Liver (tissue), 9 donors: Measurements from ENCODE around the gene RB1. TPM values are rescaled to one million over a fixed set of nuclear protein-coding genes. Genes with fewer than 3 reads are reported as not detected.

Experiments
- DNase-seq: peaks from one replicate; pipeline ENCODE4 v3.0.0-alpha.2; 2017; ENCODE audit warnings: low spot score
- H3K27ac ChIP-seq, 2 donors: one replicate each; pipeline ENCODE4 v1.7.0; 2013; ENCODE audit warnings: inconsistent platforms in 2 of 2, low read length in 2 of 2, control low read depth in 1 of 2, low read depth in 1 of 2, mild to moderate bottlenecking in 1 of 2
- H3K27me3 ChIP-seq, 4 donors: one replicate each; pipeline versions ENCODE4 v1.6.1 to v1.7.0; 2013; ENCODE audit warnings: low read length in 3 of 4, inconsistent platforms in 1 of 4, mild to moderate bottlenecking in 1 of 4, moderate library complexity in 1 of 4; ENCODE audit not compliant: control insufficient read depth in 4 of 4, insufficient read depth in 4 of 4
- H3K36me3 ChIP-seq, 4 donors: one replicate each; pipeline versions ENCODE4 v1.6.1 to v1.7.0; 2013; ENCODE audit warnings: low read length in 3 of 4, mild to moderate bottlenecking in 3 of 4, low read depth in 1 of 4, moderate library complexity in 1 of 4; ENCODE audit not compliant: control insufficient read depth in 4 of 4, insufficient read depth in 3 of 4
- H3K4me1 ChIP-seq, 4 donors: one replicate each; pipeline versions ENCODE4 v1.6.1 to v1.7.0; 2013; ENCODE audit warnings: low read length in 3 of 4, mild to moderate bottlenecking in 3 of 4, moderate library complexity in 1 of 4; ENCODE audit not compliant: control insufficient read depth in 4 of 4, insufficient read depth in 4 of 4
- H3K4me3 ChIP-seq, 3 donors: one replicate each; pipeline versions ENCODE4 v1.6.1 to v1.7.0; 2013; ENCODE audit warnings: low read length in 3 of 3, control low read depth in 1 of 3, low read depth in 1 of 3, mild to moderate bottlenecking in 1 of 3
- H3K9ac ChIP-seq, 2 donors: one replicate each; pipeline ENCODE4 v1.7.0; 2013; ENCODE audit warnings: low read length in 2 of 2, mild to moderate bottlenecking in 2 of 2, moderate library complexity in 2 of 2, control low read depth in 1 of 2, low read depth in 1 of 2
- H3K9me3 ChIP-seq, 4 donors: one replicate each; pipeline versions ENCODE4 v1.6.1 to v1.7.0; 2013; ENCODE audit warnings: low read length in 3 of 4; ENCODE audit not compliant: control insufficient read depth in 4 of 4
- ATF3 ChIP-seq: IDR thresholded peaks from 2 replicates; pipeline ENCODE4 v1.6.1; 2016; ENCODE audit warnings: antibody characterized with exemption
- CTCF ChIP-seq: fragments of 150-350 bp; IDR thresholded peaks from 2 replicates; pipeline ENCODE4 v1.5.1; 2017; ENCODE audit warnings: improper control_type of control experiment, low read depth, low read length; ENCODE audit not compliant: missing input control
- EGR1 ChIP-seq, 2 donors: IDR thresholded peaks; 2 replicates each; pipeline ENCODE4 v1.6.1; 2016 to 2018; ENCODE audit warnings: antibody characterized with exemption in 2 of 2, low read depth in 2 of 2
- FOXA1 ChIP-seq: IDR thresholded peaks from 2 replicates; pipeline ENCODE4 v1.6.1; 2016; ENCODE audit warnings: antibody characterized with exemption
- GABPA ChIP-seq, 2 donors: IDR thresholded peaks in 1 of 2; conservative IDR thresholded peaks in 1 of 2; 2 replicates each; pipeline ENCODE4 v1.6.1; 2016; ENCODE audit warnings: antibody characterized with exemption in 2 of 2, mild to moderate bottlenecking in 1 of 2, moderate library complexity in 1 of 2
- HNF4A ChIP-seq, 2 donors: conservative IDR thresholded peaks; 2 replicates each; pipeline ENCODE4 v1.6.1; 2016; ENCODE audit warnings: antibody characterized with exemption in 2 of 2, mild to moderate bottlenecking in 2 of 2
- HNF4G ChIP-seq: IDR thresholded peaks from 2 replicates; pipeline ENCODE4 v1.6.1; 2016; ENCODE audit warnings: antibody characterized with exemption
- JUND ChIP-seq, 2 donors: IDR thresholded peaks; 2 replicates each; pipeline ENCODE4 v1.6.1; 2016; ENCODE audit warnings: antibody characterized with exemption in 2 of 2
- MAX ChIP-seq: IDR thresholded peaks from 2 replicates; pipeline ENCODE4 v1.6.1; 2016; ENCODE audit warnings: antibody characterized with exemption
- NR2F2 ChIP-seq: IDR thresholded peaks from 2 replicates; pipeline ENCODE4 v1.6.1; 2016; ENCODE audit warnings: antibody characterized with exemption
- REST ChIP-seq: IDR thresholded peaks from 2 replicates; pipeline ENCODE4 v1.6.1; 2016; ENCODE audit warnings: antibody characterized with exemption, mild to moderate bottlenecking
- RXRA ChIP-seq, 2 donors: IDR thresholded peaks; 2 replicates each; pipeline ENCODE4 v1.6.1; 2017 to 2018; ENCODE audit warnings: antibody characterized with exemption in 2 of 2, mild to moderate bottlenecking in 1 of 2
- SP1 ChIP-seq: IDR thresholded peaks from 2 replicates; pipeline ENCODE4 v1.6.1; 2018; ENCODE audit warnings: antibody characterized with exemption, mild to moderate bottlenecking
- TAF1 ChIP-seq: conservative IDR thresholded peaks from 2 replicates; pipeline ENCODE4 v1.6.1; 2016; ENCODE audit warnings: antibody characterized with exemption, mild to moderate bottlenecking
- YY1 ChIP-seq: IDR thresholded peaks from 2 replicates; pipeline ENCODE4 v1.6.1; 2016; ENCODE audit warnings: antibody characterized with exemption, mild to moderate bottlenecking
- ZBTB33 ChIP-seq: IDR thresholded peaks from 2 replicates; pipeline ENCODE4 v1.6.1; 2016; ENCODE audit warnings: antibody characterized with exemption
- WGBS: extraction: QIAGEN DNeasy Blood & Tissue Kit; methylation state at CpG from one replicate; pipeline ENCODE4 v1.1.7; 2013; 5-methylcytosine and 5-hydroxymethylcytosine counted together
- polyA plus RNA-seq, 2 donors: library from polyadenylated mRNA; stranded (reverse) in 1 of 2; unstranded in 1 of 2; fragments of 200-250 nt in 1 of 2; fragments of >200 nt in 1 of 2; fragmentation: Nextera tagmentation in 1 of 2; extraction: Ambion mirVana in 1 of 2; gene quantifications; one replicate each; pipeline versions ENCODE4 v1.2.1 to v1.2.3, GENCODE V29; 2013 to 2015
- total RNA-seq, 2 donors: library from RNA; depleted of rRNA; stranded (reverse); fragments of >200 nt; gene quantifications; one replicate each; pipeline ENCODE4 v1.2.3, GENCODE V29; 2014
- donor health status: healthy.
- donor health status: healthy.
- donor health status: healthy.
- donor health status: healthy.
- donor health status: healthy.

Gene RB1
- total and polyA plus RNA-seq, 4 donors, result 6.6 to 30.6 (median 8.9) TPM

GRCh38 chr13:48266150-48266549, 37.4 kb upstream of the RB1 start (continued):
- TF ChIP-seq ATF3, result no peak
- no peak for TF ChIP-seq GABPA (IDR thresholded peaks at IDR 0.05 in 1 of 2, conservative IDR thresholded peaks at IDR 0.05 in 1 of 2)
- no peak for TF ChIP-seq HNF4G
- no peak for TF ChIP-seq YY1
- TF ChIP-seq TAF1, result no peak
- TF ChIP-seq CTCF, result no peak

- Histone ChIP-seq H3K27ac (no peak overlapping the region), H3K4me1 (no peaks in the 10 kb centered on the region), H3K4me3 (no peak overlapping the region), H3K27me3 (no peaks in the 10 kb centered on the region), H3K9ac (no peak overlapping the region), H3K9me3 (no peaks in the 10 kb centered on the region), H3K36me3 (peaks cover 4 to 28% (median 23%) of the 10 kb centered on the region in 4 donors)
- TF ChIP-seq EGR1 (IDR thresholded peaks at IDR 0.05; ENCODE audit: low read depth in 2 of 2) (no peak), ZBTB33 (no peak), TAF1 (no peak), GABPA (IDR thresholded peaks at IDR 0.05 in 1 of 2, conservative IDR thresholded peaks at IDR 0.05 in 1 of 2) (no peak), JUND (IDR thresholded peaks at IDR 0.05) (no peak), RXRA (IDR thresholded peaks at IDR 0.05) (no peak), HNF4A (conservative IDR thresholded peaks at IDR 0.05) (no peak)
- no peak for DNase-seq
- 92% methylated on average over 2 of the region's 2 CpGs for WGBS
These were observed 36.6 kb upstream of the RB1 start for GRCh38 chr13:48266701-48267639.

- 96% methylated on average over 4 of the region's 4 CpGs for WGBS
- Histone ChIP-seq H3K4me1 (no peaks in the 10 kb centered on the region), H3K4me3 (no peak overlapping the region), H3K27me3 (no peaks in the 10 kb centered on the region), H3K9me3 (no peaks in the 10 kb centered on the region), H3K27ac (no peak overlapping the region), H3K9ac (no peak overlapping the region), H3K36me3 (peaks cover 4 to 21% (median 14%) of the 10 kb centered on the region in 4 donors)
- no peak for DNase-seq
- TF ChIP-seq ZBTB33, result no peak
- no peak for TF ChIP-seq REST
- TF ChIP-seq SP1, result no peak
- no peak for TF ChIP-seq FOXA1
- TF ChIP-seq GABPA (IDR thresholded peaks at IDR 0.05 in 1 of 2, conservative IDR thresholded peaks at IDR 0.05 in 1 of 2), result no peak
- no peak for TF ChIP-seq HNF4G
- TF ChIP-seq EGR1 (IDR thresholded peaks at IDR 0.05; ENCODE audit: low read depth in 2 of 2), result no peak
- no peak for TF ChIP-seq RXRA (IDR thresholded peaks at IDR 0.05)
- no peak for TF ChIP-seq JUND (IDR thresholded peaks at IDR 0.05)
- TF ChIP-seq MAX, result no peak
- TF ChIP-seq NR2F2, result no peak
These were observed 35.5 kb upstream of the RB1 start for GRCh38 chr13:48268019-48268418.
